GM18867 (cell line): ENCODE data around the gene CISD3.

Experiments
- ATAC-seq: cut with Tn5 transposase; IDR thresholded peaks from one replicate; pipeline ENCODE4 v1.9.1; 2021; ENCODE audit warnings: mild to moderate bottlenecking, moderate library complexity; ENCODE audit not compliant: unreplicated experiment

Gene CISD3

DNA sequence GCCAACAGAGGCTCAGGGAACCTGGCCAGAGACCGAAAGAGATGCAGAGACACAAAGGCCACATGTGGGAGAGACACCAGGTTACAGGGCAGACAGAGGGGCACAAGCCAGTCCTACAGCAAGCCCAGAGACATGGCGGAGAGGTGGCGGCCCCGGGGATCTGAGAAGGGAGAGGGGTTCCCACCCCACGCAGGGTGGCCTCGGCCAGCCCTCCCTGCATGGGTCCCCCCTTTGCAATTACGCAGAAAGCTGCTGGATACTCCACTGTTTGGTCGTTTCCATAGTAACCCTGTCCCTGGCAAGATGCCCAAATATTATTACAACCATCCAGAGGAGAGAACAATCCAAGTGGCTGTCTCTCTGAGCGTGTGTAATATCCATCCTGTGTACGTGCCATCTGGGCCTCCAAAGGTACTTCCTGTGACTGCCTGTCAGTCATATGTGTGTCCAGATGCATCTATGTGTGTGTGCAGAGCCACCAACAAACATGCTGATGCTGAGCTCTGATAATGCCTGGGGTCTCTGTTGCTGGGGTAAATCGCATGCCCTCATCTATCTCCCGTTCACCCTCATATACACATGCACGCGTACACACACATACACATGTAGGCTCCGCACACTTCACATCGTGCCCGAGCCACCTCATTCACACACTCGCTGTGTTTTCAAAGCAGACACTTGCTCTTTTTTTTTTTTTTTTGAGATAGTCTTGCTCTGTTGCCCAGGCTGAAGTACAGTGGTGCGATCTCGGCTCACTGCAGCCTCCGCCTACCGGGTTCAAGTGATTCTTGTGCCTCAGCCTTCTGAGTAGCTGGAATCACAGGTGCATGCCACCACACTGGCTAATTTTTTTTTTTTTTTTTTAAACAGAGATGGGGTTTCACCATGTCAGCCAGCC is 12.5 kb downstream of the CISD3 start:
- no peak for ATAC-seq

DNA sequence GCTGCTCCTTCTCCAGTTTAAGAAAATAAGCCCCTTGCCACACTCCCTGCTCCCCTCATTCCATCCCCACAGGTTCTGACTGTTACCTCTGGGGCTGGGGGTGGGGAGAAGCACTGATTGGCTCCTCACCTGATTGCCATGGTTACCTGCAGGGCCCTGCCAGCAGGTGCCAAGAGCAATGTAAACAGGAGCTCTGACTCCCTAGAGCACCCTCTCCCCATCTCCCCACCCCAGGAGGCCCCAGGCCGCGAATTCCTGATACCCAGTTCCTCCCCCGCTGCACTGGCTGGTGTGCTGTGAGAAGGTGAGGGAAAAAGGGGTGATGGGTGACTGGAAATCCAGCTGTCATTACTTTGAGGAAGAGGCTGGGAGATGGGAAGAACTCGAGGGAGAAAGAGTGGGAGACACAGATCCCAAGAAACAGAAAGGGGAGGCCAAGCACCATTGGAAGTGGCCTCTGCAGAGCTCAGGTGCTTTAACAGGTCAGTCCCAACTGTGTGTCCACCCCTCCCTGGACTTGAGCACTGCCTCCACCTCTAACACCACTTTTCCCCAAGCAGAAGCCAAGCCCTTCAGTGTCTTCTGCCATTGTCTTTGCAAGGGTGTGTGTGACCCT is 13.5 kb downstream of the CISD3 start:
- ATAC-seq = no peak

DNA sequence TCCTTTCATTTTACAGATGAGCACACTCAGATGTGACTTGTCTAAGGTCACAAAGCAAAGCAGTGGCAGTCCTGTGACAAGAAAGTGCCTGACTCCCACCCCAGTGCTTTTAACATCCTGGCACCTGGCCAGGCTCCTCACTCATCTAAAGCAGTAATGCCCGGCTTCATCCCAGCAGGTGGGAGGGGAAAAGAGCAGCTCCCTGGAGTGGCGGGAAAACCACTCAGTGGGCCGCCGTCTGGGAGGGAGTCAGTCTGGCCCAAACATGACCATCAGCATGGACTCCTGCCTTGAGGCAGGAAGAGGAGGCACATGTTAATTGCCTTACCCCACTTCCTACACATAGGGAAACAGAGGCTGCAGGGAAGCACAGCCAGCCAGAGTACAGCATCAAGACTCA is 15.4 kb downstream of the CISD3 start:
- no peak for ATAC-seq

- ATAC-seq = no peak
Measured at GRCh38 chr17:38746004-38746848, 16.1 kb downstream of the CISD3 start.

DNA sequence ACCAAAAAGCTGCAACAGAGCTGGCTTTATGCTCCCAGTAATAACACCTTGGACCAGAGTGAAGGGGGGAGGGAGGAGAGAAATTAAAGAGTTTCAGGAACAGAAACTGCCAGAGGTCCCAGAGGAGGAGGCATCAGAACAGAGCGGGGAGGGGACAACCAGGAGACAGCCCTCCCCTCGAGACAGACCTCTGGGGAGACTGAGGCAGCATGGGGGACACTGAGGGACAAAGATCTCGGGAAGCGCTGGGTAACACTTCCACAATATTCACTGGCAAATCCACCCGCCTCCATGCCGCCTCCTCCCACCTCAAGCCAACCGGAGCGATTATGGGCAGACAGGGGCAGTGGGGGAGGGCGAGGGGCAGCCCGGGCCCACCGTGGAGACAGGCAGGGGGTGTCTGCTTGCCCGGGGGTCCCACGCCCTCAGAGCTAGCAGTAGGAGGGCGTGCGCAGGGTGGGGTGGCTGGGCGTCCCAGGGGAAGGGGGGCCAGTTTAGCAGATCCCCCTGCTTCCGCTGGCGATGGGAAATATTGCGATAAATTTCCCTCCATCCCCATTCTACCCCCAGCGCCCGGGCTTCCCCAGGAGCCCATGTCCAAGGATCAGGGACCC is 16.8 kb downstream of the CISD3 start:
- ATAC-seq = no peak

DNA sequence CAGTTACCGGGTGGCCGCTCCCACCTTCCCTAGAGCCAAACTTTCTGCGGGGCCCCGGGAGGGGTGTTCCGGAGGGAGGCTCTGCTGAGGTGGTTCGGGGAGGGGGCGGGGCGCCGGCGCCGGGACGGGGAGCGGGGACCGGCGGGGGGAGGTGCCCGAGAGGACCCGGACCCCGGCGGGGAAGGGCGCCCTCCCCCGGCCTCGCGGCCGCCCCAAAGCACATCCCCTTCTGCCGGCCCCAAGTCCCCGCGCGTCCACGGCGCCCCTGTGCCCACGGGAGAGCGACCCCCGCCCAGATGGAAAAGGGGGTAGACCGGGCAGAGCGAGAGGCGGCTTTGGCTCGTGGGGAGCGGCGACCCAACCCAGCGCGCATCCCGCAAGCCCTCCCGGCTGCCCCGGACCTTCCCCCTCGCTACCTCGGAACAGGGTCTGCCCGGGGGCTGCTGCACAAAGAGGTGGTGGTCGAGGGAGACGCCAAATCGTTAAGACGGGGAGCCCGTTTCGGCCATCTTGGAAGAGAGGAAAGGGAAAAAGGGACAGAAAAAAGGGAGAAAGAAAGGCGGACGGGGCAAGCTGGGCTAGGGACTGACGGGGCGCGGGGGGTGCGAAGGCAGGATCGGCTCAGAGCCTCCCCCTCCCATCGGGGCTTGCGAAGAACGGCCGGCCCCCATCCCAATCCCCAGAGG is 17.5 kb downstream of the CISD3 start:
- no peak for ATAC-seq

GRCh38 chr17:38748149-38748891 is 18.2 kb downstream of the CISD3 start, which contains the start of gene PCGF2:
Gene PCGF2 (minus strand): TSS chr17:38748336. CDS start chr17:38740402, 7,934 bp downstream.
- ATAC-seq = no peak

- ATAC-seq = no peak
Measured at GRCh38 chr17:38748892-38749222, 18.7 kb downstream of the CISD3 start.

DNA sequence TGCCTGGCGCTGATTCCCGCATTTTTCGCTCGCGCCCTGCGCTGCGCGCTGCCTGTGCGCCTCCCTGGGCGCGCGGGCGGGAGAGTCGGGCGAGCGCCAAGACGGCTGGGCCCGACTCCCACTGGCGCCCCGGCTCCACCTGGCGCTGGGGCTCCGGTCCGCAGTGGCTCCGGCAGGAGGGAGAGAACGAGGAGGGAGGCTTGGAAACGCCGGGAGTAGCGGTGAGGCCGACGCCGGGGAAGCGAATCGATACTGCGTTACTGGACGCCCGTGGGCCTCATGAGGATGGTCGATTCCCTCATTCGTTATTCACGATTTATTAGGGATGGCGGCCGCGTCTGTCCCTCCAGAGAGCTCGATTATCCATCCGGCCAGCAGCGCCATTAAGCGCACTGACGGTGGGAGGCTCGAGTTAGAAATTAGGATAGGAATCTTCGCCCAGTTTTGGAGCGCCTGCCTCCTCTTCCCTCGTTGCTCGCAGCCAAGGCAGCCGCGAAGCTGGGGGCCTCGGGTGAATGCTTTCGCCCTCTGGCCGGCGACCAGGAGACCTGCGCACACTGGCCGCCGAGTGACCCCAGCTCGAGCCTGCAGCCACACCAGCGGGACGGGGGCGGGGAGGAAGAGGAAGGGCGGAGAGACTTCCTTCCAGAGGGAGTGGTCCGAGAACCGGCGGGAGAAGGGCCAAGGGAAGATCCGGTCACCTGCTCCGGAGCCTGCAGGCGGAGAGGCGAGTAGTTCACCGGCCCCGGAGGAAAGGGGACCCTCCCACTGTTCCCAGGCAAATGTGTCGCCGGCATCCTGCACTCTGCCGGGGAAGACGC is 19.3 kb downstream of the CISD3 start:
- no peak for ATAC-seq

GRCh38 chr17:38750044-38750311 is 19.8 kb downstream of the CISD3 start:
- ATAC-seq = no peak

DNA sequence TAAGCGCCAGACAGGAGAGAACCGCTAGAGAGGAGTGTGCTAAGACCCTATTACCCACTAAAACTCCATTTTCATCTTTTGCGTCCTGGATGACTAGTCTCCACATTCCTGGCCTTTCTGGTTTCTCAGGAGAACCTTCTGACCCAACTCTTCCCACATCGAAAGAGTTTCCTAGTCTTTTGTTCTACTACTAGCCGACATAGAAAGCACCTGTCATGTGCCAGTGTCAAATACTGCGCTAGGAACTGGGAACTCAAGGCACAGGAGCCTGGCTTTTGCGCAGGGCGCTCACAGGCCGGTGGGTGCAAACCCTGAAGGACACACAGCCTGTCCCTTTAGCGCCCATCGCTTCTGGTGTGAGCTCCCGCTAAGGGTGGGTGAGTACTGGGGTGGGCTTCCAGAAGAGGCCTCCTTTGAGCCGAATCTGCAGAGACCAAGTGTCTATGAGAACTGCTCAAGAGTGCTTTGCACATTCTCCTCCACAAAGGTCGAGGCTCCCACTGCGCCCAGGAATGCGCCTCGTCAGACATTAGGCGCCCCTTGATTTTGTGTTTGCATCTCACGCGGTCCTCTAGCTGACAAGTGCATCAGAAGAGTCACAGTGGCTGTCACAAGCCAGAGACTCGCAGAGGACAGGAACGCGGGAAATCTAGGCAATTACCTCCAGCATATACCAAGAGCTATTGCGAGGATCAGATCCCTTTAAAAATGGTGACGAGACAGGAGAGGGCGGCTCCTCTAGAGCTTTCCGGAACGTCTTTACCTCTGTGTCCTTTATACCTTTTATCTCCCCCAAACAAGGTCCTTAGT is 20.4 kb downstream of the CISD3 start:
- no peak for ATAC-seq

DNA sequence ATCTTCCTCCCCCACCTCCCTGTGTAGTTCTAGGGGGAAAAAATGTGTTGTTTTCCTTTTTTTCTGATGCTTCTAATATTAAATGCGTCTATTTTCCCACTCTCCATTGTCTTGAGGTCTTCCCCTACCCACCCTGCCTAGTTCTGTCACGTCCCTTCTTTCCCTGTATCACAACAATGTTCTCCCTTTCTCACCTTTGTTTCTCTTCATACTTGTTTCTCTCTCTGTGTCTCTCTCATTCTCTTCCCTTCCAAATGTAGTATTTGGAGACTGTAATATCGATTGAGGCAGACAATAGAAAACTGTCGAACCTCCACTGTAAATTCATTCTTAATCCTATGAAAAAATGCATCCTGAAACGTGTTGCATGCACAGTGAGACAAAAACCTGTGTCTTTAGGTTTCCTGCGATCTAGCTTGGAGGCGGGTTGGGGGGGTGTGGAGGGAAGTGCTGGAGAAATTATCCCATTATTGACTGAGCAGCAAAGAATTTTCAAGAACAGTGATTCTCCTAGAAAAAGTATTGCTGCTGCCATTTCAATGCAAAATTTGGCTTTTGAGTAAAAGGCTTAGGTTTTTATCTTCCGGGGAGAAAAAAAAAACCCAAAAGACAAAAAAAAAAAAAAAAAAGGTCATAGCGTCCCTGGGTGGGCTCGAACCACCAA is 21.1 kb downstream of the CISD3 start:
- ATAC-seq = no peak

DNA sequence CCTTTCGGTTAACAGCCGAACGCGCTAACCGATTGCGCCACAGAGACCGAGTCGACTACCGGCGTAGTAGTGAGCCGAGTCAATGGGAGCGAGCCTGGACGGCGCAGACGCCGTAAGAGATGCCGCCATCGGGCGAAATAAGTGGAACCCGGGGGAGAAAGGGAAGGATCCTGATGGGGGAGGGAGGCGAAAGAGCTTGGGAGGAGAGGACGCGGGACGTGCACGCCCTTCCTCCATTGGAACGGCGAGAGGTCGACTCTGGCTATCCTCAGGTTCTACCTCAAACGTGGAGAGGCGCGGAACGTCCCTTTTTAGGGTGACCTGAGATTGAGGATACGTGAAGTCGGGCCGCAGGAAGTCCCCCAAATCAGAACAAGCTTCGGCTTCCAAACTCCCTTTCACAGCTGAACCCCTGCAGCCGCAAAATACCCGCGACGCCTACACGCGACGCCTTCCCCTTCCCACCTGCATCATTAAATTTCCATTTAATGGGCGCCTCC is 21.7 kb downstream of the CISD3 start:
- peak; percentile 23 for ATAC-seq

DNA sequence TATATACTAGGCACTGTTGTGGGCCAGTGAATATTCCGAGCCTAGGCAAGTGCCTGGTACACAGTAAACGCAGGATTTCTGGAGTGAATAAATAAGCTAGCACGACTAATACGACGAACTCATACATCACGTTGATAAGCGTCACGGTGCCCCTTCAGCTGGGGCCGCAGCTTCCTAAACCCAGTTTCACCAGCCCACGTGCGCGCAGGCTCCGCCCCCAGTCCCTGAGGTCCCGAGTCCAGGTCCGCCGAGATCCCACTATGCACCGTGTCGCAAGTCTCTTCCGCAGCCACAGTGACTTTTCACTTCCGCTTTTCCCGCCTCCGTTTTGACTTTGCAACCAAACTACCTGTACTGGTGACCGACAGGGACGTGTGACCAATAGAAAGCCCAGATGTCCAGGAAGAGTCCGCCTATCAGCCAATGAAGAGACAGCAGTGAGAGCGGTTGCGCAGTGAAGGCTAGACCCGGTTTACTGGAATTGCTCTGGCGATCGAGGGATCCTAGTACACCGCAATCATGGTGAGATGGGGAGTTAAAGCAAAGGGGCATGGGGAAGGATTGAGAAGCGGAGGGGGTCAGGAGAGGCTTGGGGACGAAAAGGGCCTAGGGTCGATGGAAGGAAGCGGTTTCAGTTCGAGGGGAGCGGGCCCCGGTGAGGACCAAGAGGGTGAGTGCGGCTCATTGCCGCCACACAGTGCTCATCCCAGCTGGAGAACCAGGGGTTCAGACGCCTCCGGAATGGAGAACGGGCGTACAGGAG is 22.3 kb downstream of the CISD3 start, which contains the start of gene PSMB3:
PSMB3 (plus strand) TSS at position 434 of the 763 bp plus-strand sequence; CDS start at position 520, 86 bp downstream.
- peak; percentile 91 for ATAC-seq

DNA sequence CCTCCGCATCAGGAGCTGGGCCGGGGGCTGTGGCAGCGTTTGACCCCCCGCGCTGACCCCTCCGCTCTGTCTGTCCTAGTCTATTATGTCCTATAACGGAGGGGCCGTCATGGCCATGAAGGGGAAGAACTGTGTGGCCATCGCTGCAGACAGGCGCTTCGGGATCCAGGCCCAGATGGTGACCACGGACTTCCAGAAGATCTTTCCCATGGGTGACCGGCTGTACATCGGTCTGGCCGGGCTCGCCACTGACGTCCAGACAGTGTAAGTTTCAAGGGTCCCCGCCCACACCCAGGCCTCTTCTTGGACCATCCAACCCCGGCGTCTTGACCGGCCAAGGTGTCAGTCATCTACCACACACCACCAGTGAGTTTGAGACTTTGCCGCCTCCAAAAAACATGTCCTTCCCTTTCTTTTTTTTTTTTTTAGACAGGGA is 22.9 kb downstream of the CISD3 start:
- no peak for ATAC-seq

DNA sequence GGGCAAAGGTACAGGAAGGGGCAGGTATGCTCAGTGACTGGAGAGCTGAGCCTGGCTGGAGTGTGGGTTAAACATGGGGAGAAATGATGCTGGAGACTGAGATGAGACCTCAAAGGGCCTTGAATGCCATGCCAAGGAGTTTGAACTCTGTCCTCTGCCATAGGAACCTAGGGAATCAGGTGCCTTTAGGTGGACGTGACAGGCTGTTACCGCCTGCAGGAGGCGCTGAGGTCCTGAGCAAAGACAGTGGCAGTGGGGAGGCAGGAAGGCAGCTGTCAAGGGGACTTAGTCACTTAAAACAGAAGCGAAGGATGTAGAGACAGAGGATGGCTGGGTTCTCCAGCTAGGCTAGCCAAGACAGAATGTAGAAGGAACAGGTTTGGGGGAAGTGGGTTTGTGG is 31.5 kb downstream of the CISD3 start:
- ATAC-seq = no peak

DNA sequence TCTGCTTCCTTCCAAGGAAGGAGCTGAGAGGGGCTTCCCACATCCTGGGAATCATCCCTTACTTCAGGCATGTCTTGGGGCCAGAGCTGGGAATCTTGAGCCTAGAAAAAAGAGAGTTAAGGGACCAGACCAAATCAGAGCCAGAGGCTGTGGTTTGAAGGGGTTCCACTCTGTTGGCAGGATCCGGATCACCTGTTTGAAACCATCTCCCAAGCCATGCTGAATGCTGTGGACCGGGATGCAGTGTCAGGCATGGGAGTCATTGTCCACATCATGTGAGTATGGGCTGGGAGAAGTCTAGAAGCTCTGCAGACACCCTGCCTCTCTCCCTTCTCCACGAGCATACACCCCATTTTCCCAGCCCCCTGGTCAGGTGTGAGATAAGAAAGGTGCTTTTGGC is 32.1 kb downstream of the CISD3 start:
- ATAC-seq = no peak
